Naive B cell (primary cell): Measurements from ENCODE around the gene TSHZ2. TPM values are rescaled to one million over a fixed set of nuclear protein-coding genes. Genes with fewer than 3 reads are reported as not detected.

Experiments used
- ATAC-seq, 2 donors: fragments of 150-1000 bp; cut with Tn5 transposase; 2 replicates each; pipeline ENCODE4 v1.10.0; 2021; ENCODE audit warnings: low read depth in 2 of 2, mild to moderate bottlenecking in 2 of 2, moderate library complexity in 2 of 2
- DNase-seq: peaks from one replicate; pipeline ENCODE4 v3.0.0; 2022
- H3K27ac Mint-ChIP-seq, 6 donors: one replicate each; pipeline ENCODE4 v1.8.0; 2020 to 2022; ENCODE audit warnings: mild to moderate bottlenecking in 6 of 6, mixed read lengths in 6 of 6, moderate library complexity in 5 of 6, inconsistent platforms in 2 of 6
- H3K27me3 Mint-ChIP-seq, 3 donors: one replicate each; pipeline ENCODE4 v1.8.0; 2021 to 2022; ENCODE audit warnings: mixed read lengths in 3 of 3, mild to moderate bottlenecking in 1 of 3
- H3K36me3 Mint-ChIP-seq, 2 donors: one replicate each; pipeline ENCODE4 v1.8.0; 2020 to 2022; ENCODE audit warnings: mixed read lengths in 2 of 2, inconsistent platforms in 1 of 2, mild to moderate bottlenecking in 1 of 2
- H3K4me1 Mint-ChIP-seq, 3 donors: one replicate each; pipeline ENCODE4 v1.8.0; 2020 to 2022; ENCODE audit warnings: mixed read lengths in 3 of 3, inconsistent platforms in 1 of 3, mild to moderate bottlenecking in 1 of 3, moderate library complexity in 1 of 3
- H3K4me3 Mint-ChIP-seq, 8 donors: one replicate each; pipeline ENCODE4 v1.8.0; 2020 to 2022; ENCODE audit warnings: mild to moderate bottlenecking in 8 of 8, mixed read lengths in 8 of 8, moderate library complexity in 8 of 8, inconsistent platforms in 2 of 8
- H3K9me3 Mint-ChIP-seq, 7 donors: one replicate each; pipeline ENCODE4 v1.8.0; 2020 to 2022; ENCODE audit warnings: mixed read lengths in 7 of 7, mild to moderate bottlenecking in 5 of 7, inconsistent platforms in 2 of 7, moderate library complexity in 1 of 7
- polyA plus RNA-seq, 6 donors: library from polyadenylated mRNA; unstranded; fragments of 300-500 nt; fragmentation: Illumina TruSeq; gene quantifications; one replicate each; pipeline ENCODE4 v1.2.3, GENCODE V29; 2021; ENCODE audit warnings: low read depth in 6 of 6

The TSHZ2 gene
- polyA plus RNA-seq, 6 donors from 2014 or later = 0.04 to 0.32 (median 0.13) TPM; not detected in 2

- peaks cover 12 to 20% (median 17%) of the 10 kb centered on the region in 3 donors for H3K4me1 Mint-ChIP-seq
- peak overlapping the region in 2 of 6 donors; percentile 34 to 83 for H3K27ac Mint-ChIP-seq
These were observed 514 bp upstream of the TSHZ2 start for GRCh38 chr20:52971498-52972189.

GRCh38 chr20:52972965-52973819 is 1.0 kb downstream of the TSHZ2 start:
- H3K4me3 Mint-ChIP-seq = peak overlapping the region; percentile 66 to 94 (median 79)
- DNase-seq (no peak), ATAC-seq (peak; percentile 35 to 42)
- H3K36me3 Mint-ChIP-seq = peaks cover 0 to 19% of the 10 kb centered on the region in 2 donors
- peaks cover 52 to 88% (median 81%) of the 10 kb centered on the region in 3 donors for H3K27me3 Mint-ChIP-seq
- H3K27ac Mint-ChIP-seq = peak overlapping the region in 5 of 6 donors; percentile 37 to 83 (median 63)
- H3K9me3 Mint-ChIP-seq = peaks cover 0 to 5% (median 2%) of the 10 kb centered on the region in 7 donors
- H3K4me1 Mint-ChIP-seq = peaks cover 12 to 20% (median 17%) of the 10 kb centered on the region in 3 donors

More at GRCh38 chr20:52971498-52972189, 514 bp upstream of the TSHZ2 start:
- peaks cover 47 to 78% (median 76%) of the 10 kb centered on the region in 3 donors for H3K27me3 Mint-ChIP-seq
- H3K36me3 Mint-ChIP-seq = peaks cover 0 to 19% of the 10 kb centered on the region in 2 donors
- peaks cover 0 to 8% (median 2%) of the 10 kb centered on the region in 7 donors for H3K9me3 Mint-ChIP-seq
- H3K4me3 Mint-ChIP-seq = peak overlapping the region in 7 of 8 donors; percentile 34 to 85 (median 66)
- no peak for DNase-seq
- no peak for ATAC-seq

- no peak overlapping the region for H3K27ac Mint-ChIP-seq
- DNase-seq (no peak), ATAC-seq (no peak)
- H3K4me3 Mint-ChIP-seq = peak overlapping the region in 5 of 8 donors; percentile 4 to 94 (median 79)
- H3K36me3 Mint-ChIP-seq = peaks cover 0 to 19% of the 10 kb centered on the region in 2 donors
- H3K9me3 Mint-ChIP-seq = peaks cover 0 to 5% (median 2%) of the 10 kb centered on the region in 7 donors
- peaks cover 52 to 87% (median 78%) of the 10 kb centered on the region in 3 donors for H3K27me3 Mint-ChIP-seq
- H3K4me1 Mint-ChIP-seq = peaks cover 12 to 20% (median 17%) of the 10 kb centered on the region in 3 donors
These were observed 2.0 kb downstream of the TSHZ2 start for GRCh38 chr20:52974179-52974594.

GRCh38 chr20:52975029-52975732 is 3.0 kb downstream of the TSHZ2 start:
- Mint-ChIP-seq H3K27me3 (peaks cover 50 to 77% (median 75%) of the 10 kb centered on the region in 3 donors), H3K36me3 (peaks cover 0 to 19% of the 10 kb centered on the region in 2 donors), H3K9me3 (peaks cover 0 to 5% (median 2%) of the 10 kb centered on the region in 7 donors), H3K4me3 (peak overlapping the region in 1 of 8 donors; percentile 19), H3K27ac (no peak overlapping the region), H3K4me1 (peaks cover 12 to 20% (median 17%) of the 10 kb centered on the region in 3 donors)
- DNase-seq = no peak
- no peak for ATAC-seq

- H3K27ac Mint-ChIP-seq = no peak overlapping the region
- no peak overlapping the region for H3K4me3 Mint-ChIP-seq
- peaks cover 0 to 18% of the 10 kb centered on the region in 2 donors for H3K36me3 Mint-ChIP-seq
- DNase-seq = no peak
- H3K27me3 Mint-ChIP-seq = peaks cover 46 to 70% (median 68%) of the 10 kb centered on the region in 3 donors
- no peak for ATAC-seq
- H3K4me1 Mint-ChIP-seq = peaks cover 12 to 20% (median 17%) of the 10 kb centered on the region in 3 donors
- peaks cover 0 to 5% (median 2%) of the 10 kb centered on the region in 7 donors for H3K9me3 Mint-ChIP-seq
These were observed 3.8 kb downstream of the TSHZ2 start for GRCh38 chr20:52975803-52976531.

- no peaks in the 10 kb centered on the region for H3K36me3 Mint-ChIP-seq
- H3K4me3 Mint-ChIP-seq = no peak overlapping the region
- ATAC-seq (no peak), DNase-seq (no peak)
- H3K4me1 Mint-ChIP-seq = peaks cover 0 to 4% (median 2%) of the 10 kb centered on the region in 3 donors
- no peaks in the 10 kb centered on the region for H3K9me3 Mint-ChIP-seq
- H3K27ac Mint-ChIP-seq = no peak overlapping the region
- H3K27me3 Mint-ChIP-seq = peaks cover 44 to 64% (median 57%) of the 10 kb centered on the region in 3 donors
These were observed 6.7 kb downstream of the TSHZ2 start for GRCh38 chr20:52978851-52979250.

- no peak overlapping the region for H3K4me3 Mint-ChIP-seq
- H3K9me3 Mint-ChIP-seq = peaks cover 0 to 4% (median 0%) of the 10 kb centered on the region in 7 donors
- peaks cover 31 to 50% (median 43%) of the 10 kb centered on the region in 3 donors for H3K27me3 Mint-ChIP-seq
- DNase-seq = no peak
- ATAC-seq = no peak
- H3K36me3 Mint-ChIP-seq = no peaks in the 10 kb centered on the region
- H3K4me1 Mint-ChIP-seq = peaks cover 0 to 8% (median 7%) of the 10 kb centered on the region in 3 donors
- no peak overlapping the region for H3K27ac Mint-ChIP-seq
These were observed 8.9 kb downstream of the TSHZ2 start for GRCh38 chr20:52981051-52981450.

- Mint-ChIP-seq H3K4me1 (peaks cover 0 to 8% (median 7%) of the 10 kb centered on the region in 3 donors), H3K4me3 (peak overlapping the region in 4 of 8 donors; percentile 23 to 85 (median 26)), H3K36me3 (no peaks in the 10 kb centered on the region), H3K27me3 (peaks cover 22 to 33% (median 32%) of the 10 kb centered on the region in 3 donors), H3K9me3 (peaks cover 0 to 4% (median 0%) of the 10 kb centered on the region in 7 donors), H3K27ac (peak overlapping the region in 2 of 6 donors; percentile 3 to 18)
- no peak for ATAC-seq
- no peak for DNase-seq
These were observed 11.7 kb downstream of the TSHZ2 start for GRCh38 chr20:52983726-52984450.

GRCh38 chr20:52984451-52984810 is 12.3 kb downstream of the TSHZ2 start:
- Mint-ChIP-seq H3K36me3 (no peaks in the 10 kb centered on the region), H3K27ac (peak overlapping the region in 1 of 6 donors; percentile 18), H3K4me1 (peaks cover 0 to 8% (median 7%) of the 10 kb centered on the region in 3 donors), H3K27me3 (peaks cover 17 to 33% (median 32%) of the 10 kb centered on the region in 3 donors), H3K4me3 (peak overlapping the region in 3 of 8 donors; percentile 23 to 85 (median 30)), H3K9me3 (peaks cover 0 to 4% (median 0%) of the 10 kb centered on the region in 7 donors)
- DNase-seq = no peak
- no peak for ATAC-seq

- no peak for DNase-seq
- Mint-ChIP-seq H3K27me3 (peaks cover 17 to 33% (median 32%) of the 10 kb centered on the region in 3 donors), H3K36me3 (no peaks in the 10 kb centered on the region), H3K27ac (no peak overlapping the region), H3K4me1 (peaks cover 0 to 8% (median 7%) of the 10 kb centered on the region in 3 donors), H3K9me3 (peaks cover 0 to 4% (median 0%) of the 10 kb centered on the region in 7 donors), H3K4me3 (no peak overlapping the region)
- ATAC-seq = no peak
These were observed 13.5 kb downstream of the TSHZ2 start for GRCh38 chr20:52985687-52986086.

- DNase-seq (no peak), ATAC-seq (no peak)
- Mint-ChIP-seq H3K36me3 (no peaks in the 10 kb centered on the region), H3K9me3 (peaks cover 0 to 4% (median 0%) of the 10 kb centered on the region in 7 donors), H3K4me3 (no peak overlapping the region), H3K27me3 (peaks cover 16 to 28% (median 19%) of the 10 kb centered on the region in 3 donors), H3K27ac (peak overlapping the region in 1 of 6 donors; percentile 76), H3K4me1 (peaks cover 0 to 8% (median 7%) of the 10 kb centered on the region in 3 donors)
These were observed 15.1 kb downstream of the TSHZ2 start for GRCh38 chr20:52987295-52987694.
